SJSA1 (cell line): ENCODE data around the gene KCNQ5. TPM values are rescaled to one million over a fixed set of nuclear protein-coding genes. Genes with fewer than 3 reads are reported as not detected.
"Not testable (repeated sequence)": the region's sequence is repeated elsewhere in the genome, so short reads cannot be mapped to it uniquely, and the experiment has no call there.

ENCODE experiments used
- DNase-seq, 2 experiments: peaks; one replicate each; pipeline ENCODE4 v3.0.0-alpha.2; 2015 to 2020; ENCODE audit warnings: low spot score in 2 of 2, low read depth in 1 of 2
- H3K27ac ChIP-seq: fragments of 250-450 bp; sonication (Bioruptor Pico); 2 replicates; pipeline ENCODE4 v1.5.1; 2020; ENCODE audit warnings: mild to moderate bottlenecking, moderate library complexity
- H3K27me3 ChIP-seq: fragments of 250-450 bp; sonication (Bioruptor Pico); replicated peaks from 2 replicates; pipeline ENCODE4 v1.5.1; 2020; ENCODE audit warnings: mild to moderate bottlenecking, moderate library complexity
- H3K36me3 ChIP-seq: fragments of 250-450 bp; sonication (Bioruptor Pico); 2 replicates; pipeline ENCODE4 v1.5.1; 2020; ENCODE audit warnings: mild to moderate bottlenecking
- H3K4me1 ChIP-seq: fragments of 250-450 bp; sonication (Bioruptor Pico); replicated peaks from 2 replicates; pipeline ENCODE4 v1.6.1; 2021; ENCODE audit warnings: mild to moderate bottlenecking
- H3K4me3 ChIP-seq: fragments of 250-450 bp; sonication (Bioruptor Pico); 2 replicates; pipeline ENCODE4 v1.5.1; 2020; ENCODE audit warnings: mild to moderate bottlenecking
- H3K9me3 ChIP-seq: fragments of 250-450 bp; sonication (Bioruptor Pico); replicated peaks from 2 replicates; pipeline ENCODE4 v1.5.1; 2020; ENCODE audit warnings: mild to moderate bottlenecking
- total RNA-seq: library from RNA; depleted of rRNA; stranded (reverse); fragments of >200 nt; shearing (Covaris generic); gene quantifications from 2 replicates; pipeline ENCODE4 v1.2.3, GENCODE V29; 2014

The KCNQ5 gene
- total RNA-seq, 1 experiment from 2014 or later, result 0.97 TPM

DNA sequence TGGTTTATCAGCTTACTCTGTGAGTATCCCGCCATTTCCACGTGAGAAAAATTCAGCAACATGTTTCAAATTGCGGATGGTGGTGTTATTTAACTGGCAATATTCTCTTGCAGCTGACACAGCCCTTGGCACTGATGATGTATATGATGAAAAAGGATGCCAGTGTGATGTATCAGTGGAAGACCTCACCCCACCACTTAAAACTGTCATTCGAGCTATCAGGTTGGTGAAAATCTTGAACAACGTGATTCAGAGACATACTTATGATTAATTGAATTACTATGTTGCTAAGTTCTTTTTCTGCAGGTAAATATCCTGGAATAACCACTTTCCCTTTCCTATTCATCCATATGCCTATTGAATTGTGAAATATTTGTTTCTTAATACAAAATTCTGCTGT, 547.8 kb downstream of the KCNQ5 start:
- H3K27me3 ChIP-seq, result no peaks in the 10 kb centered on the region
- no peak for DNase-seq
- H3K9me3 ChIP-seq, result no peaks in the 10 kb centered on the region
- no peaks in the 10 kb centered on the region for H3K36me3 ChIP-seq
- no peaks in the 10 kb centered on the region for H3K4me1 ChIP-seq
- no peak overlapping the region for H3K4me3 ChIP-seq
- H3K27ac ChIP-seq, result no peak overlapping the region

DNA sequence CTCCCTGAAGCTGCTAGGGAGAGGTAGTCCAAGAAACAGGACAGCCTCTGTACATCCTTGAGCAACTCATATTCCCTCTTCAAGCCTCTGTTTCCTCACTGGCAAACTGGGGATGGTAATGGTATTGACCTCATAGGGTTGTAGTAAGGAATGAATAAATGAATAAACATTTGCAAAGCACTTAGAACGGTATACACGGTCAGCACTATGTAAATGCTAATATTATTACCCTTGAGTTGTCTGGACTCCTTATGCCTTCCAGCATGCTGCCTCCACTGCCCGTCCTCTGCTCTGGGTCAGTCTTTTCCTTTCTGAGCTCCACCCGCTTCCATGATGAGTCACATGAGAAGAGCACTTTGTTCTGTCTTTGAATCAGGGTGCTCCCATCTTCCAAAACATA, 552.8 kb downstream of the KCNQ5 start:
- Histone ChIP-seq H3K9me3 (no peaks in the 10 kb centered on the region), H3K27ac (no peak overlapping the region), H3K27me3 (no peaks in the 10 kb centered on the region), H3K4me1 (no peaks in the 10 kb centered on the region), H3K4me3 (no peak overlapping the region), H3K36me3 (no peaks in the 10 kb centered on the region)
- DNase-seq, result no peak

DNA sequence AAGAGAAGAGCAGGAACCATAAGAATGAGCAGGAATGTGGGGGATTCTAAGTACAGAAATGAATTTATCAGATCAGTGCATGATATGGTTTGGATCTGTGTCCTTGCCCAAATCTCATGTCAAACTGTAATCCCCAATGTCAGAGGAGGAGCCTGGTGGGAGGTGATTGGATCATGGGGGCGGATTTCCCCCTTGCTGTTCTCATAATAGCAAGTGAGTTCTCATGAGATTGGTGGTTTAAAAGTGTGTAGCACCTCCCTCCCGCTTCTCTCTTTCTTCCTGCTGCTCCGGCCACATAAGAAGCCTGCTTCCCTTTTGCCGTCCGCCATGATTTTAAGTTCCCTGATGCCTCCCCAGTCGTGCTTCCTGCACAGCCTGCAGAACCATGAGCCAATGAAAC, 554.2 kb downstream of the KCNQ5 start:
- H3K27ac ChIP-seq, result no peak overlapping the region
- no peaks in the 10 kb centered on the region; the same call in 1 of the 2 replicates for H3K4me1 ChIP-seq
- no peak overlapping the region for H3K4me3 ChIP-seq
- H3K9me3 ChIP-seq, result no peaks in the 10 kb centered on the region
- no peaks in the 10 kb centered on the region for H3K27me3 ChIP-seq
- H3K36me3 ChIP-seq, result no peaks in the 10 kb centered on the region; the same call in 1 of the 2 replicates
- no peak for DNase-seq

DNA sequence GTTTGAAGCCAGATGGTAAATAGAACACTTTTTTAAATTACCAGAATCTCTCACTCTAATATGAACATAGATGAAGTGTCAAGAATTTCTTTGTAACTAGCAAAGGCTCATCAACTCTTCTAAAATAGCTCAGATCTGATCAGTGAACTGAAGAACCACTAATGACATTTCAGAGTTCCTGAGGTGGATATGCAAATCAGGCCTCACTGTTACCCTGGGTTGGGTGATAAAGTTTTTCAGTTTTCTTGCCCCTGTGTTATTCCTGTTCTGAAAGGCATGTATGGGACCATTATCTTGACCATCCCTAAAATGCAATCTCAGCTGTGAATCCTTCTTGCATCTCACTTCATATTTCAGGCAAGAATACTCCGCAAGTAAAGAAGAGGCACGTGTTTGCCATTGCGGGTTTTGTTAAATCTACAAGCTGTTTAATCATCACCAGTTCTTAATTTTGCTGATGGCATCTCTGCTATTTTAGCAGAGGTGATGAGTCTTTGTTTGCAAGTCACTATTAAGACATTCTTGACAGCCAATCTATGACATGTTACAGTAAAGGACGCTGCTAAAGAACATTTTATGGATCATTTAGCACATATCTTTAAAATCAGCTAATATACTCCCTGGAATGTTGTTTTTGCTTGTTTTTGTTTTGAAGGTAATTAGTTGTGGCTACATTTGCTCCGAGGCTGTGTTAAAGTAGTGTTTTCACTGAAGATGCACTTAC, 555.5 kb downstream of the KCNQ5 start:
- Histone ChIP-seq H3K4me3 (no peak overlapping the region), H3K27ac (no peak overlapping the region), H3K36me3 (no peaks in the 10 kb centered on the region; the same call in 1 of the 2 replicates), H3K9me3 (no peaks in the 10 kb centered on the region), H3K4me1 (no peaks in the 10 kb centered on the region; the same call in 1 of the 2 replicates), H3K27me3 (no peaks in the 10 kb centered on the region)
- DNase-seq, result no peak

DNA sequence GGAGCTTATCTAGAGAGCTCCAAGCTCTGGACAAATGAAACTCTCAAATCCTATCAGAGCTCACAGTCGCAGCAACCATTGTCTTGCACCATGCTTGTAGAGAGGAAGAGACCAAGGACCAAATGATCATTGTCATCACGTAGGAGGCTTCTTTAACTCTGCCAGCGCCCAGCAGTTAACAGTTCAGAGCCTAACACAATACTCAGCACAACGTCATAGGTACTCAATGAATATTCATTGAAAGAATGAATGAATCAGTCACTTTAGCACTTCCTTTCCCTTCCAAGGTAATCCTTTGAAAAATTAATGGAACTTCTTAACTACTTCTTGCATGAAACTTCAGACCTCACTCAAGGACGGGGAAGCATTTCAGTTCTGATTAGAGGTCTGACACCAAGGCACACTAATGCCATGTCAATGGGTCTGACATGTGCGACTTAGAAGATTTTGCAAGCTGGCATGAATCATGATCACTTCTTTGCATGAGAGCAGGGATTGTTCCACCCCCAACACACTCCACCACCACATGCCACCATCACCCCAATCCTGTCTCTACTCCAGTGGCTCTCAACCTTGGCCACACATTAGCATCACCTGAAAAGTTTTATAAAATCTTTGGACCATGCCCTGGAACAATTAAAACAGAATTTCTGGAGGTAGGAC, 558.3 kb downstream of the KCNQ5 start:
- no peaks in the 10 kb centered on the region for H3K27me3 ChIP-seq
- no peak overlapping the region for H3K4me3 ChIP-seq
- no peak overlapping the region for H3K27ac ChIP-seq
- H3K4me1 ChIP-seq, result no peaks in the 10 kb centered on the region; the same call in 1 of the 2 replicates
- H3K36me3 ChIP-seq, result no peaks in the 10 kb centered on the region; the same call in 1 of the 2 replicates
- H3K9me3 ChIP-seq, result no peaks in the 10 kb centered on the region
- DNase-seq, result no peak

DNA sequence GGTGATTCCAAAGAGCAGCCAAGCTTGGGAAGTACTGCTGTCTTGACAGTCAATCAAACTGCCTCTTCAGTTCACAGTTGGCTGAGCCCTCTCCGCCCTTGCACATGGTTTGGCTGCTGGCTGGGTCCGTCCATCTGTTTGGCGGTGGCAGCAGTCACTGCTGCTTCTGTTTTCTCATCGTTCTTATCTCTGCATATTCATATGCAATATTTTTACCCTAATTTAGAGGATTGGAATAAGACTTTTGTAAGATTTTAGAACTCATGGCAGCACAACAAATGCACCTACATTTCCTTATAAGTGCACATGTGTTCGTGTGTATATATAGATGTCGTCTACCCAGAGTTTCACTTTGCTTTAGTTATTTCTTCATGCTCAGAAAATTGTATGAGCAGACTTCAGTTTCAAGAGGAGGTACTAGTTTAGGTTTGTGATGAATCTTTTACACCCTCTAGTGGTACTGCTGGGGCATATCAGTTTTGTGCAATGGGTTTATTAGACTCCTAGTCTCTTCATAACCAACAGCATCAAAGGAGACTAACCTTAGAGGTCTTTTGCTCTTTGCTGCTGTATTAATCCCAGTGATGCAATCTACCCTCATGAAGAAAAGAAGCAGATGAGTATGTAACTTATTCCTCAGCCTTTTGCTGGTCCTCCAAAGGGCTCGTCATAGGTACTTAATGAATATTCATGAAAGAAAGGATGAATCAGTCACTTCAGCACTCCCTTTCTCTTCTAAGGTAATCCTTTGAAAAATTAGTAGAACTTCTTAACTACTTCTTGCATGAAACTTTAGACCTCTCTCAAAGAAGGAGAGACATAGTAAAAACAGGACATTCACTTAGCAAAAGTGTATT, 559.1 kb downstream of the KCNQ5 start:
- H3K36me3 ChIP-seq, result no peaks in the 10 kb centered on the region; the same call in 1 of the 2 replicates
- no peak overlapping the region; the same call in 1 of the 2 replicates for H3K4me3 ChIP-seq
- no peaks in the 10 kb centered on the region for H3K9me3 ChIP-seq
- peak in 1 of 2 experiments; percentile 46 for DNase-seq
- no peaks in the 10 kb centered on the region for H3K27me3 ChIP-seq
- H3K27ac ChIP-seq, result no peak overlapping the region
- H3K4me1 ChIP-seq, result no peaks in the 10 kb centered on the region; the same call in 1 of the 2 replicates

DNA sequence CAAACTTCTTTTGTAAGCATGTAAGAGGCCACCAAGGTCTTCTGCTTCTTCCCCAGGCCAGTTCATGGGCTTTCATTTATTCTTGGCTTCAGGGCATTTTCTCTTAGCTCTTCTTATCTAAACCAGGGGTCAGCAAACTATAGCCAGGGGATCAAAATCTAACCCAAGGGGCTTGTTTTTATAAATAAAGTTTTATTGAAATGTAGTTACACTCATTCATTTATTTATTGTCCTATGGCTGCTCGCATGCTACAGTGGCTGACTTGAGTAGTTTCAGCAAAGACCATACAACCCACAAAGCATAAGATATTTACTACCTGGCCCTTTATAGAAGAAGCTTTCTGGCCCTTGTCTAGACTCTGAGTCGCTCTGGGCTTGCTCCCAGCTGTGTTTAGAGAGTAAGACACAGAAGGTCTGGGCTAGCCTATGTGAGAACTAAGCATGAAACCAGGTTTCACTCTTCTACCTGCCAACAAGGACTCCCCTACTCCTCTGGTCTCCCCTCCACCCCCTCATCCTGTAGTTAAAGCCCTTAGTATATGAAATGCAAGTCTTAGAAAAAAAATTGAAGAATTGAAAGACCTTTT, 560.2 kb downstream of the KCNQ5 start:
- Histone ChIP-seq H3K4me1 (no peaks in the 10 kb centered on the region; the same call in 1 of the 2 replicates), H3K9me3 (no peaks in the 10 kb centered on the region), H3K36me3 (no peaks in the 10 kb centered on the region; the same call in 1 of the 2 replicates), H3K27ac (no peak overlapping the region), H3K4me3 (no peak overlapping the region), H3K27me3 (0 out of 2 replicates have a peak, but pooled peaks cover 3% of the 10 kb centered on the region)
- DNase-seq, result no peak

DNA sequence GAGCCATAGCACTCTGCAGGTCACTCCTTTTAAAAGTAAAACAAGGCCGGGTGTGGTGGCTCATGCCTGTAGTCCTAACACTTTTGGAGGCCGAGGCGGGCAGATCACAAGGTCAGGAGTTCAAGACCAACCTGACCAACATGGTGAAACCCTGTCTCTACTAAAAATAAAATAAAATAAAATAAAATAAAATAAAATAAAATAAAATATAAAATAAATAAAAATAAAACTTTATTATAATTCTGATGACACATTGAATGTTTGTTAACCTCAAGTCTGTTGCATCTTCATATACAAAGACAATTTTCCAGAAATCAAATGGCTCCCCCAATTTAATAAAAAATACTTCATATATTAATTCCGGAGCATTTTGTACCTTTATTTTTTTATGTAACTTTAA, 571.4 kb downstream of the KCNQ5 start:
- DNase-seq, H3K36me3 ChIP-seq, H3K27ac ChIP-seq, H3K9me3 ChIP-seq, H3K4me1 ChIP-seq, H3K4me3 ChIP-seq, H3K27me3 ChIP-seq: not testable (repeated sequence)

DNA sequence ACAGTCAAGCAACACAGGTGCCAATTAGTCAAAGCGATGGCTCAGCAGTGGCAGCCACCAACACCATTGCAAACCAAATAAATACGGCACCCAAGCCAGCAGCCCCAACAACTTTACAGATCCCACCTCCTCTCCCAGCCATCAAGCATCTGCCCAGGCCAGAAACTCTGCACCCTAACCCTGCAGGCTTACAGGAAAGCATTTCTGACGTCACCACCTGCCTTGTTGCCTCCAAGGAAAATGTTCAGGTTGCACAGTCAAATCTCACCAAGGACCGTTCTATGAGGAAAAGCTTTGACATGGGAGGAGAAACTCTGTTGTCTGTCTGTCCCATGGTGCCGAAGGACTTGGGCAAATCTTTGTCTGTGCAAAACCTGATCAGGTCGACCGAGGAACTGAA, 572.9 kb downstream of the KCNQ5 start:
- no peak overlapping the region for H3K27ac ChIP-seq
- no peaks in the 10 kb centered on the region for H3K4me1 ChIP-seq
- no peaks in the 10 kb centered on the region for H3K36me3 ChIP-seq
- no peak for DNase-seq
- no peak overlapping the region for H3K4me3 ChIP-seq
- H3K27me3 ChIP-seq, result no peaks in the 10 kb centered on the region
- no peaks in the 10 kb centered on the region for H3K9me3 ChIP-seq

DNA sequence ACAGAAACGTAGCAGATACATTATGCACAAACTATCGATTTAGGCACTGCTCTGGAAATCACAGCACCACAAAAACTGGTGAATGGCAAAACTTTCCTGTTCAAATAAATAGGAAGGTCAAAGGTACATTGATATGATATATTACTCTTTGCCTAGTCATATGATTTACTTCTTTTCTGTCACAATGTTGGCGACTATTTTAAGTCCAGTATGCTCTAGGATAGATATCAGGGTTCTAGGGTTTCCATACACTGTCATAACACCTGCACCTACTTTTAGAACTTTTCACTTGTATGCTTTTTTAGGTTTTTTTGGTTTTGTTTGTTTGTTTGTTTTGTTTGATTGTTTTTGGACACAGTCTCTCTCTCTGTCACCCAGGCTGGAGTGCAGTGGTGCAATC, 578.4 kb downstream of the KCNQ5 start:
- Histone ChIP-seq H3K4me1 (no peaks in the 10 kb centered on the region), H3K27ac (no peak overlapping the region), H3K9me3 (no peaks in the 10 kb centered on the region), H3K36me3 (no peaks in the 10 kb centered on the region), H3K4me3 (no peak overlapping the region), H3K27me3 (no peaks in the 10 kb centered on the region)
- no peak for DNase-seq

DNA sequence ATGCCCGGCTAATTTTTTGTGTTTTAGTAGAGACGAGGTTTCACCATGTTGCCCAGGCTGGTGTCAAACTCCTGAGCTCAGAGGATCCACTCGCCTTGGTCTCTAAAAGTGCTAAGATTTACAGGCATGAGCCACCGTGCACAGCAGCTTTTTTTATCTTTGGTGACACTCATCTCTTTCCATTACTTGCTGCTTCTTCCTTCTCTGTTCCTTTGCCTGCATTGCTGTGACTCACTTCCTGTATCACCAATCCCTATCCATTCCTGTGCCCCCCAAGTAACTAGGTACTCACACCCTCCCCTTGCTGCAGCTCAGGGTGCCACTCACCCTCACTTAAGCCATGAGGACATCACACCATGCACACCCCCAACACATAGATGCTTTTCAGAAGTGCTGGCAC, 578.9 kb downstream of the KCNQ5 start:
- DNase-seq, result no peak
- no peaks in the 10 kb centered on the region for H3K36me3 ChIP-seq
- H3K4me3 ChIP-seq, result no peak overlapping the region
- no peaks in the 10 kb centered on the region for H3K9me3 ChIP-seq
- H3K27ac ChIP-seq, result no peak overlapping the region
- no peaks in the 10 kb centered on the region for H3K4me1 ChIP-seq
- no peaks in the 10 kb centered on the region for H3K27me3 ChIP-seq

DNA sequence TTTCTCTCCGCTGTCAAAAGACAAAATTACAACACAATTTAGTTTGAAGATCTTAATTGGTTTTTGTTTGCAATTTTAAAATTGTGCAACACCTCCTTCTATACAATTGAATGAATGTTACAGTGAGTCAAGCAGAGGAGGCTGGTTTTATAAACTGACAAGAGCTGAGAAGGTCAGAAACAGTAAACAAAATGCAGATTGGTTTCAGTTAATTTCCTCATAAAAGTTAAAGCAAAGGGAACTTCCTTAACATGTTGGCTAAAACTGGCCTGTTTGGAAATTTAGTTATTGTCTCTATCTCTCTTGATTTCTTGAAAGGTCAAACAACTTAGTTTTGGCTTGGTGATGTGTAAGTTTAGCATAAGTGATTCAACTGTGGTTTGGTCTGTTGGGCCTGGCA, 581.2 kb downstream of the KCNQ5 start:
- no peak overlapping the region for H3K27ac ChIP-seq
- no peaks in the 10 kb centered on the region for H3K4me1 ChIP-seq
- no peaks in the 10 kb centered on the region for H3K36me3 ChIP-seq
- H3K27me3 ChIP-seq, result no peaks in the 10 kb centered on the region
- H3K9me3 ChIP-seq, result no peaks in the 10 kb centered on the region
- H3K4me3 ChIP-seq, result no peak overlapping the region
- DNase-seq, result no peak

DNA sequence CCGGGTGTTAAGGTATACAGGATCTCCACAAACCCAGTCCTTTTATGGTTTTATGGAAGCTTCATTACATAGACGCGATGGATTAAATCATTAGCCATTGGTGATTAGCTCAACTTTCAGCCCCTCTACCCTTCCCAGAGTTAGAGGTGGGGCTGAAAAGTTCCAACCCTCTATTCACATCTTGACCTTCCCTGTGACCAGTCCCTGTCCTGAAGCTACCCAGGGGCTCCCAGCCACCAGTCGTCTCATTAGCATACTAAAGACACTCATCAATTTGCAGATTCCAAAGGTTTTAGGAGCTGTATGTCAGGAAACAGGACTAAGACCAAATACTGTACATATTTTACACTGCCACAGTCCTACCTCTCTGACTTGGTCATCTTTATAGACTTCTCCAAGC, 582.4 kb downstream of the KCNQ5 start:
- H3K9me3 ChIP-seq, result no peaks in the 10 kb centered on the region
- DNase-seq, result no peak
- no peaks in the 10 kb centered on the region for H3K36me3 ChIP-seq
- no peaks in the 10 kb centered on the region for H3K4me1 ChIP-seq
- H3K27me3 ChIP-seq, result no peaks in the 10 kb centered on the region
- H3K4me3 ChIP-seq, result no peak overlapping the region
- H3K27ac ChIP-seq, result no peak overlapping the region
